ENCODE data around the gene RYK. TPM values are rescaled to one million over a fixed set of nuclear protein-coding genes. Genes with fewer than 3 reads are reported as not detected.

Gene RYK
- total RNA-seq, 1 experiment from 2014 or later, result 60.6 TPM

DNA sequence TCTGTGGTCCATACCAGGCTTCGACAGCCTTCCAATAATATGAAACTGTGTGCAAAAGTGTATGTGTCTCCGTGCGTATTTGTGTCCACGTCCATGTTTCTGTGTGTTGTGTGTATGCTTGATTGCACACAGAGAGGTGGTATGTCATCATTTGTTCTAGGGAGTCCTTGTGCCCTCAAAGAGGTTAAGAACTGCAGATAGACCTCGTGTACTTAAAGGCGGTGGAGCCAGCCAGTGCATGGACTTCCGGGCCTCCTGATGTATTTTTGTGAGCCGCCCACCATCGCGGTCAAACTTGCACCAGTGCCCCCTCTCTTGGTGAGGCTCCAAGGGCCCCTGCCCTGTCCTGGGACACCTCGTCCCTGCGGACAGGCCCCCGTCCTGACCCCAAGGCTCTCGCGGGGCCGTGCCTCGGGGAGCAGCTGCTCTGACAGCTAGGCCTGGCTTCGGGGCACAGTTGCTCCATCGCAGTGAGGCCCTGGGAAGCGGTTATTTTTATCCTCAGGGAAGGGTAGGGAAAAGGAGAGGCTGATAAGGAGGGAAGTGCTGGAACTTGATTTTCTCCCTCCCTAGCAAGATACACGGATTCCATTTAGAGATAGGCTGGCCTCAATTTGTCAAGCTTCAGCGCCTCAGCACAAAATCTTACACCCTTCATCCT, 1.2 kb upstream of the RYK start:
- no peaks in the 10 kb centered on the region for H3K27me3 ChIP-seq (ENCODE audit: insufficient read depth, low read length)
- no peaks in the 10 kb centered on the region for H3K27me3 Mint-ChIP-seq (ENCODE audit: low read depth)
- no peak overlapping the region for H2BK20ac ChIP-seq (ENCODE audit: low read depth, low read length, poor library complexity, severe bottlenecking)
- no peak overlapping the region for H3T11ph ChIP-seq (ENCODE audit: low read length)
- H3K23ac ChIP-seq (ENCODE audit: insufficient read length, low read depth, low read length), result no peak overlapping the region
- H4K8ac ChIP-seq (replicated peaks; ENCODE audit: insufficient read length, low read depth, low read length), result no peak overlapping the region
- TF ChIP-seq, protein P1, sequence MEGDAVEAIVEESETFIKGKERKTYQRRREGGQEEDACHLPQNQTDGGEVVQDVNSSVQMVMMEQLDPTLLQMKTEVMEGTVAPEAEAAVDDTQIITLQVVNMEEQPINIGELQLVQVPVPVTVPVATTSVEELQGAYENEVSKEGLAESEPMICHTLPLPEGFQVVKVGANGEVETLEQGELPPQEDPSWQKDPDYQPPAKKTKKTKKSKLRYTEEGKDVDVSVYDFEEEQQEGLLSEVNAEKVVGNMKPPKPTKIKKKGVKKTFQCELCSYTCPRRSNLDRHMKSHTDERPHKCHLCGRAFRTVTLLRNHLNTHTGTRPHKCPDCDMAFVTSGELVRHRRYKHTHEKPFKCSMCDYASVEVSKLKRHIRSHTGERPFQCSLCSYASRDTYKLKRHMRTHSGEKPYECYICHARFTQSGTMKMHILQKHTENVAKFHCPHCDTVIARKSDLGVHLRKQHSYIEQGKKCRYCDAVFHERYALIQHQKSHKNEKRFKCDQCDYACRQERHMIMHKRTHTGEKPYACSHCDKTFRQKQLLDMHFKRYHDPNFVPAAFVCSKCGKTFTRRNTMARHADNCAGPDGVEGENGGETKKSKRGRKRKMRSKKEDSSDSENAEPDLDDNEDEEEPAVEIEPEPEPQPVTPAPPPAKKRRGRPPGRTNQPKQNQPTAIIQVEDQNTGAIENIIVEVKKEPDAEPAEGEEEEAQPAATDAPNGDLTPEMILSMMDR (conservative IDR thresholded peaks at IDR 0.05), result no peak
- no peak overlapping the region for H2BK5ac ChIP-seq (ENCODE audit: insufficient read length, low read length)
- peaks cover 19% of the 10 kb centered on the region; the same call in 1 of the 2 replicates for H3K79me2 ChIP-seq (ENCODE audit: insufficient read depth, low read length)
- H3K4me3 Mint-ChIP-seq, result peak overlapping the region; percentile 30 to 67
- peak overlapping the region in 2 of 3 experiments; percentile 86 to 92; a peak in 5 of 7 replicates for H3K27ac Mint-ChIP-seq
- H3K14ac ChIP-seq (ENCODE audit: insufficient read depth, low read length), result peak overlapping the region; percentile 26; the same call in 1 of the 2 replicates
- H3K56ac ChIP-seq (ENCODE audit: insufficient read length, low read depth, low read length), result no peak overlapping the region
- H2BK120ac ChIP-seq (ENCODE audit: low read depth, low read length, poor library complexity, severe bottlenecking), result no peak overlapping the region
- no peaks in the 10 kb centered on the region for H3K79me1 ChIP-seq (ENCODE audit: insufficient read depth, low read depth, low read length, poor library complexity, severe bottlenecking)
- no peak overlapping the region for H4K5ac ChIP-seq (ENCODE audit: insufficient read length, low read depth, low read length)
- H3K9me3 ChIP-seq (ENCODE audit: control insufficient read depth, low read depth, low read length), result no peaks in the 10 kb centered on the region
- H3K18ac ChIP-seq (ENCODE audit: insufficient read length, low read depth, low read length), result no peak overlapping the region
- H3K9ac ChIP-seq (ENCODE audit: extremely low read depth, insufficient read length, low read length), result no peak overlapping the region
- no CpG with 5 or more reads among the region's 22 CpGs for WGBS (ENCODE audit: extremely low coverage, insufficient read length, low lambda C conversion rate)
- H3K9me3 Mint-ChIP-seq, result peaks cover 6 to 10% of the 10 kb centered on the region in 2 experiments
- no peak overlapping the region for H2AK5ac ChIP-seq (ENCODE audit: insufficient read length, low read length)
- H3K23me2 ChIP-seq (ENCODE audit: insufficient read length, low read depth, low read length, poor library complexity, severe bottlenecking), result peaks cover 8% of the 10 kb centered on the region
- peak; percentile 51 for DNase-seq
- H3K4me1 Mint-ChIP-seq, result peaks cover 41 to 56% of the 10 kb centered on the region in 2 experiments
- peaks cover 6 to 17% (median 14%) of the 10 kb centered on the region in 3 experiments; a peak in 6 of 7 replicates for H3K36me3 Mint-ChIP-seq (ENCODE audit: insufficient read depth in 1 of 3, low read depth in 3 of 3)
- peak overlapping the region; percentile 26 for H3K27ac ChIP-seq (ENCODE audit: insufficient read length, low read depth, low read length)
- no peak overlapping the region for H3K4ac ChIP-seq (ENCODE audit: low read depth, low read length)
- no peak overlapping the region for H2AFZ ChIP-seq (ENCODE audit: low read length)
- peaks cover 15% of the 10 kb centered on the region; the same call in 1 of the 2 replicates for H3K4me1 ChIP-seq (ENCODE audit: insufficient read depth, low read length)
- no peaks in the 10 kb centered on the region for H4K20me1 ChIP-seq (ENCODE audit: control insufficient read depth, insufficient read depth, insufficient read length)
- no peak overlapping the region for H2BK15ac ChIP-seq (ENCODE audit: low read depth, low read length)
- H3K4me2 ChIP-seq (ENCODE audit: insufficient read depth, insufficient read length, low read length), result no peak overlapping the region
- H2BK12ac ChIP-seq (ENCODE audit: insufficient read length, low read depth, low read length), result no peak overlapping the region
- no peak overlapping the region for H4K91ac ChIP-seq (ENCODE audit: insufficient read length, low read depth, low read length)
